ENCODE results near the gene GAPDHS. TPM values are rescaled to one million over a fixed set of nuclear protein-coding genes. Genes with fewer than 3 reads are reported as not detected.
A peak's percentile ranks its signal among the peaks of the same experiment; 100 is the strongest.

Gene GAPDHS
- total RNA-seq, 3 donors from 2014 or later (not counting 1 experiment from before 2014, with no cell fraction given), result not detected

GRCh38 chr19:35493971-35494370 lies 39.3 kb upstream of the GAPDHS start:
- intact Hi-C loops (cut with micrococcal nuclease), result no loop called here
- Histone ChIP-seq H3K27ac (ENCODE audit: low read length) (no peak overlapping the region), H3K4me1 (ENCODE audit: control insufficient read depth, insufficient read depth, low read length) (peaks cover 8% of the 10 kb centered on the region), H3K36me3 (ENCODE audit: control insufficient read depth, insufficient read depth, low read length) (no peaks in the 10 kb centered on the region), H3K9me3 (ENCODE audit: control insufficient read depth, insufficient read depth, low read length) (no peaks in the 10 kb centered on the region), H3K27me3 (ENCODE audit: control insufficient read depth, insufficient read depth, low read length) (no peaks in the 10 kb centered on the region), H3K4me3 (ENCODE audit: low read length) (no peak overlapping the region)
- ATAC-seq (no peak), DNase-seq (no peak)
- Mint-ChIP-seq H3K4me1 (peaks cover 0 to 10% of the 10 kb centered on the region in 2 donors), H3K36me3 (no peaks in the 10 kb centered on the region), H3K9me3 (no peaks in the 10 kb centered on the region), H3K27ac (no peak overlapping the region), H3K27me3 (ENCODE audit: low read depth in 2 of 2) (peaks cover 0 to 17% of the 10 kb centered on the region in 2 donors), H3K4me3 (no peak overlapping the region)
- WGBS (ENCODE audit: insufficient coverage), result 92% methylated on average over 9 of the region's 9 CpGs
- no peak for TF ChIP-seq CTCF (IDR thresholded peaks at IDR 0.05)

- H3K4me3 ChIP-seq (ENCODE audit: low read length), result no peak overlapping the region
- Mint-ChIP-seq H3K36me3 (no peaks in the 10 kb centered on the region), H3K9me3 (no peaks in the 10 kb centered on the region), H3K27ac (no peak overlapping the region), H3K4me3 (no peak overlapping the region), H3K27me3 (ENCODE audit: low read depth in 2 of 2) (peaks cover 0 to 14% of the 10 kb centered on the region in 2 donors), H3K4me1 (peaks cover 0 to 10% of the 10 kb centered on the region in 2 donors)
- ATAC-seq (peak; percentile 90 to 100 (median 99)), DNase-seq (peak; percentile 55 to 80)
- H3K27ac ChIP-seq (ENCODE audit: low read length), result no peak overlapping the region
- no peaks in the 10 kb centered on the region for H3K36me3 ChIP-seq (ENCODE audit: control insufficient read depth, insufficient read depth, low read length)
- no peaks in the 10 kb centered on the region for H3K27me3 ChIP-seq (ENCODE audit: control insufficient read depth, insufficient read depth, low read length)
- WGBS (ENCODE audit: insufficient coverage), result 32% methylated on average over 30 of the region's 30 CpGs
- intact Hi-C loops (cut with micrococcal nuclease), result loop anchor here (1.0 kb wide), 2 partner anchors 143 to 428 kb away; no protein-coding TSS in a partner anchor
- H3K9me3 ChIP-seq (ENCODE audit: control insufficient read depth, insufficient read depth, low read length), result no peaks in the 10 kb centered on the region
- peak; percentile 97 for TF ChIP-seq CTCF (IDR thresholded peaks at IDR 0.05)
- peaks cover 8% of the 10 kb centered on the region for H3K4me1 ChIP-seq (ENCODE audit: control insufficient read depth, insufficient read depth, low read length)
Observed at GRCh38 chr19:35495107-35496064, 37.9 kb upstream of the GAPDHS start.

- intact Hi-C loops (cut with micrococcal nuclease), result no loop called here
- H3K27ac Mint-ChIP-seq, result no peak overlapping the region
- peaks cover 0 to 7% of the 10 kb centered on the region in 2 donors for H3K27me3 Mint-ChIP-seq (ENCODE audit: low read depth in 2 of 2)
- no peak for ATAC-seq
- no peak overlapping the region for H3K27ac ChIP-seq (ENCODE audit: low read length)
- DNase-seq, result no peak
- H3K4me3 ChIP-seq (ENCODE audit: low read length), result no peak overlapping the region
- H3K36me3 ChIP-seq (ENCODE audit: control insufficient read depth, insufficient read depth, low read length), result no peaks in the 10 kb centered on the region
- no peaks in the 10 kb centered on the region for H3K9me3 ChIP-seq (ENCODE audit: control insufficient read depth, insufficient read depth, low read length)
- H3K4me3 Mint-ChIP-seq, result no peak overlapping the region
- no peak for TF ChIP-seq CTCF (IDR thresholded peaks at IDR 0.05)
- H3K9me3 Mint-ChIP-seq, result no peaks in the 10 kb centered on the region
- peaks cover 0 to 10% of the 10 kb centered on the region in 2 donors for H3K4me1 Mint-ChIP-seq
- no peaks in the 10 kb centered on the region for H3K27me3 ChIP-seq (ENCODE audit: control insufficient read depth, insufficient read depth, low read length)
- H3K36me3 Mint-ChIP-seq, result no peaks in the 10 kb centered on the region
- WGBS (ENCODE audit: insufficient coverage), result 88% methylated on average over 14 of the region's 14 CpGs
- peaks cover 8% of the 10 kb centered on the region for H3K4me1 ChIP-seq (ENCODE audit: control insufficient read depth, insufficient read depth, low read length)
Observed at GRCh38 chr19:35497406-35497805, 35.9 kb upstream of the GAPDHS start.
